Activated naive CD4-positive, alpha-beta T cell (primary cell): ENCODE results near the gene CLDN9.

ENCODE experiments used
- DNase-seq, 4 experiments: peaks; one replicate each; lab custom pipeline; 2025; lab: John Stamatoyannopoulos, UW

CLDN9 gene

DNA sequence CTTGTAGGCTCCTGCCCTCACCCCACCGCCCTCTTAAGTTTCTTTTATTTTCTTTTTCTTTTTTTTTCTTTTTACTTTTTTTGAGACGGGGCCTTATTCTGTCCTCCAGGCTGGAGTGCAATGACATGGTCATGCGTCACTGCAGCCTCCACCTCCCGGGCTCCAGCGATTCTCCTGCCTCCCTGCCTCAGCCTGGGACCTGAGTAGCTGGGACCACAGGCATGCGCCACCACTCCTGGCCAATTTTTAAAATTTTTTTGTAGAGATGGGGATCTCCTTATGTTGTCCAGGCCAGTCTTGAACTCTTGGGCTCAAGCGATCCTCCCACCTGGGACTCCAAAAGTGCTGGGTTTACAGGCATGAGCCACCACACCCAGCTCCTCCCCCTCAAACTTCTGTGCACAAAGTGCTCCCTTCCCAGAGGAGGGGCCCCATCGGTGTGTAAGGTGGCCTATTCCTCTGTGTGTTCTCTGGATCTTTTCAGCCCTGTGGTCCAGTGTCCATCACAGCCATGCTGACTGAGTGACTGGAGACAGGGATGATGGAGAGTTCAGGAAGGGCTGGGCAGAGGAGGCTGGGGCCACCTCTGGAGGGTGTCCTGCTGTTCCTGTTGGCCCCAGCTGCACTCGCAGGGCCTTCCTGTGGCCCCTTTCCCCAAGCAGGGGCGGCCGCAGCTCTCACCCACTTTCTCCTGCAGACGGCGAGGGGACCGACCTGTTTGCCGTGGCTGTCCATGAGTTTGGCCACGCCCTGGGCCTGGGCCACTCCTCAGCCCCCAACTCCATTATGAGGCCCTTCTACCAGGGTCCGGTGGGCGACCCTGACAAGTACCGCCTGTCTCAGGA, 43.8 kb downstream of the CLDN9 start:
- no peak for DNase-seq

DNA sequence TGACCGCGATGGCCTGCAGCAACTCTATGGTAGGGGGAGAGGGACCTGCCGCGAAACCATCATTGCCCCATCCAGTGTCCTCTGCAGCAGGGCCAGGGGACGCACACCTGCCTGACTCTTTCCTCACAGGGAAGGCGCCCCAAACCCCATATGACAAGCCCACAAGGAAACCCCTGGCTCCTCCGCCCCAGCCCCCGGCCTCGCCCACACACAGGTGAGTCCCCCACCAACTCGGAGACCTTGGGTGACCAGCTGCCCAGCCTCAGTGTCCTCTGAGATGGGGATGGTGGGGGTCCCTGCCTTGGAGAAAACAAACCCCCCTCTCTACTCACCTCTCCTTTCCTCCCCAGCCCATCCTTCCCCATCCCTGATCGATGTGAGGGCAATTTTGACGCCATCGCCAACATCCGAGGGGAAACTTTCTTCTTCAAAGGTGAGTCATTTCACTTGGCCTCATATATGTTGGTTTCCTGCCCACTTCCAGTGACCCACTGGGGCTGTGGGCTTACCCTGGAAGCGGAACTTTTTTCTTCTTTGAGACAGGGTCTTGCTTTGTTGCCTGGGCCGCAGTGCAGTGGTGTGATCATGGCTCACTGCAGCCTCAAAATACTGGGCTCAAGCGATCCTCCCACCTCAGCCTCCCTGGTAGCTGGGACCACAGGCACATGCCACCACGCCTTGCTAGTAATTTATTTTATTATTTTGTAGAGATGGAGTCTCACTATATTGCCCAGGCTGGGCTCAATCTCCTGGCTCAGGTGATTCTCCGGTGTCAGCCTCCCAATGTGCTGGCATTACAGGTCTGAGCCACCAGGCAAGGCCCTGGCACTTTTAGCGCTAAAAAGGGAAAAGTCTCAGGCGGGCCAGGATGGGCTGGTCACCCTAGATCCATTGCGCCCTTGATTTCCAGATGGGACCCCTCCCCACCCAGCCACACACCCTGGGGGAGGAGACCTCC, 44.7 kb downstream of the CLDN9 start:
- no peak for DNase-seq

DNA sequence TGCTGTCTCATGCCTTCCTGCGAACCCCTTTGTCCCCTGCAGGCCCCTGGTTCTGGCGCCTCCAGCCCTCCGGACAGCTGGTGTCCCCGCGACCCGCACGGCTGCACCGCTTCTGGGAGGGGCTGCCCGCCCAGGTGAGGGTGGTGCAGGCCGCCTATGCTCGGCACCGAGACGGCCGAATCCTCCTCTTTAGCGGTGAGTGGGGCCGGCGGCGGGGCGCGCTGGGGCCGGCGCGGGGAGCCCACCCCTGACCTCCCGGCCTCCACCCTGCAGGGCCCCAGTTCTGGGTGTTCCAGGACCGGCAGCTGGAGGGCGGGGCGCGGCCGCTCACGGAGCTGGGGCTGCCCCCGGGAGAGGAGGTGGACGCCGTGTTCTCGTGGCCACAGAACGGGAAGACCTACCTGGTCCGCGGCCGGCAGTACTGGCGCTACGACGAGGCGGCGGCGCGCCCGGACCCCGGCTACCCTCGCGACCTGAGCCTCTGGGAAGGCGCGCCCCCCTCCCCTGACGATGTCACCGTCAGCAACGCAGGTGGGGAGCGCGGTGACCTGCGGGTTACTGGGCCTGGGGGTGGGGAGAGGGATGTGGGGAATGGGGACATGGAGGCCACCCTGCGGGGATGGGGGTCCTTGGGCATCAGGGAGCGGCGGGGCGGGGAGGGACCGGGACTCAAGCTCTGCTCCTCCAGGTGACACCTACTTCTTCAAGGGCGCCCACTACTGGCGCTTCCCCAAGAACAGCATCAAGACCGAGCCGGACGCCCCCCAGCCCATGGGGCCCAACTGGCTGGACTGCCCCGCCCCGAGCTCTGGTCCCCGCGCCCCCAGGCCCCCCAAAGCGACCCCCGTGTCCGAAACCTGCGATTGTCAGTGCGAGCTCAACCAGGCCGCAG, 45.7 kb downstream of the CLDN9 start:
- DNase-seq: peak in 1 of 4 experiments; percentile 43

DNA sequence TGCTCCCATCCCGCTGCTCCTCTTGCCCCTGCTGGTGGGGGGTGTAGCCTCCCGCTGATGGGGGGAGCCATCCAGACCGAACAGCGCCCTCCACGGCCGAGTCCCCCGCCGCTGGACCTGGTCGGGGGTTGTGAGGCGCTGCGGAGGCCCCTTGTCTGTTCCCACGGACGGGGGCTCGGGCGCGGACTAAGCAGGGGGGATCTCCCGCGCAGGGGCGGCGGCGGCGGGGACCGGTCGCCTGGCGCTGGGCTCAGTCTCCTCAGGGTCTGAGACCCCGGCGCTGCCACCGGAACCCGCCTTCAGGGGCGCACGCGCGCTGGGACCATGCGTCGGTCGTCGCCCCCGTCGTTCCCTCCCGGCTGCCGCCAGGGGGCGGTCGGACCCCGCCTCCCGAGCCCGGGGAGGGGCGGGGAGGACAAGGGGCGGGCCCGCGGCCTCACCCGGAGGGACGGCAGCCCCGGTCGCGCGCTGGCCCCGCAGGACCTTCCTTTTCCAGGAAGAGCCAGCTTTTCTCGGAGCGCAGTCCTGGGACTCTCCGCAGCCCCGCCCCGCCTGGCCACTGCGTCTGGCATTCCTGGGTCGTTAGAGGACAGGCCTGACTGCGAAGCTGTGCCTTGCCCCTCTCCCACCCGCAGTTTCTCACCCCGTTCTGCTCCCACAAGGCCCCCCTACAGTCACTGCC, 46.5 kb downstream of the CLDN9 start:
- DNase-seq: peak; percentile 64 to 86 (median 72)

DNA sequence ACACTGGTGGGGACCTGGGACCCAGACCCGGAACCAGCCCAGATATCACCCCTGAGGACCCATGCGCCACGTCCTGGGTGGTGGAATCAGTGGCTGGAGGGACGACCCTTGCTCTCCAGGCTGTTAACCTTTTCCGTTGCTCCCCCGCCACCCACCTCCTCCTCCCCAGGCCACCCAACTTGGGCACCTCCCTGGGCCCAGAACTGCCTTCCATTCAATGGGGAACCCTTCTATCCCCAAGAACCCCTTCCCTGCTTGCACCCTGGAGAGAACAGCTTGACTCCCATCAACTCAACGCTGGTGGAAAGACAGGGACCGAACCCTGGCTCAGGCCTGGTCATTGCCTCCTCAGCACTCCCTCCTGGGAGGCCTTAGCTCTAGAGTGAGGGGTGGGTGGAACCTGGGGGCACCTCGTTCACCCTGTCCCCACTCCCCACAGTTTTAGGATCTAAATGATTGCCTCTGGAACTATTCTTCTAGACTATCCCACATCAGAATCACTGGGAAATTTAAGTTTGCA, 47.1 kb downstream of the CLDN9 start:
- no peak for DNase-seq

DNA sequence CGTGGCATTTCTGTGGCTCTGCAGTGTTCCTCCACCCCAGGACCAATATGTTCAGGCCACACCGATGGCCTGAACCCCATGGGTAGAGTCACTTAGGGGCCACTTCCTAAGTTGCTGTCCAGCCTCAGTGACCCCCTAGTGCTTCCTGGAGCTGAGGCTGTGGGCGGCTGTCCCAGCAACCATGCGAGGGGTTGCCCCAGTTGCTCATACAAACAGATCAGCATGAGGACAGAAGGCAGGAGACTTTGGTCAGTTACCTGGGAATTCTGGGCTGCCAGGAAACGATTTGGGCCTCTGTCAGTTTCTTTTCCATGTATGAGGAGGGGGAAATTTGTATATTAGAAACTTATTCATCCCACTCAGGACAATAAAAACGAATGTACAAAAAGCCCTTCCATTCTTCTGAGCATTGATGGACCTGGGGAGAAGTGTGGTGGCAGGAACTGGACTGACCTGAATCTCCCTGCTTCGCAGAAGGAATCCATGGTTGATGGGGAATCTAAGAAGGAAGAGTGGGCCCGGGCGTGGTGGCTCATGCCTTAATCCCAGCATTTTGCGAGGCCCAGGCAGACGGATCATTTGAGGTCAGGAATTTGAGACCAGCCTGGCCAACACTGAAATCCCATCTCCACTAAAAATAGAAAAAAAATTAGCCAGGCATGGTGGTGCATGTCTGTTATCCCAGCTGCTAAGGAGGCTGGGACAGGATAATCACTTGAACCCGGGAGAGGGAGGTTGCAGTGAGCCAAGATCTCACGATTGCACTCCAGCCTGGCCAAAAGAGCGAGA, 47.8 kb downstream of the CLDN9 start:
- no peak for DNase-seq

DNA sequence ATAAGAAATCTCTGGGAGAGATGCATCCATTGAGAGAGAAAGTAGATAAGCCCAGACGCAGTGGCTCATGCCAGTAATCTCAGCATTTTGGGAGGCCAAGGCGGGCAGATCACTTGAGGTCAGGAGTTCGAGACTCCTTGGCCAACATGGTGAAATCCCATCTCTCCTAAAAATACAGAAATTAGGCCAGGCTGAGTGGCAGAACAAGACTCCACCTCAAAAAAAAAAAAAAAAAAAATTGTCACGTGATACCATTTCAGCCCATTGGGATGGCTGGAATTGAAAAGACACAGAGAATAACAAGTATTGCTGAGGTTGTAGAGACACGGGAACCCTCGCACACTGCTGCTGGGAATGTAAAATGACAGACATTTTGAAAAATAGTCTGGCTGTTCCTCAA, 49.8 kb downstream of the CLDN9 start:
- DNase-seq: no peak

DNA sequence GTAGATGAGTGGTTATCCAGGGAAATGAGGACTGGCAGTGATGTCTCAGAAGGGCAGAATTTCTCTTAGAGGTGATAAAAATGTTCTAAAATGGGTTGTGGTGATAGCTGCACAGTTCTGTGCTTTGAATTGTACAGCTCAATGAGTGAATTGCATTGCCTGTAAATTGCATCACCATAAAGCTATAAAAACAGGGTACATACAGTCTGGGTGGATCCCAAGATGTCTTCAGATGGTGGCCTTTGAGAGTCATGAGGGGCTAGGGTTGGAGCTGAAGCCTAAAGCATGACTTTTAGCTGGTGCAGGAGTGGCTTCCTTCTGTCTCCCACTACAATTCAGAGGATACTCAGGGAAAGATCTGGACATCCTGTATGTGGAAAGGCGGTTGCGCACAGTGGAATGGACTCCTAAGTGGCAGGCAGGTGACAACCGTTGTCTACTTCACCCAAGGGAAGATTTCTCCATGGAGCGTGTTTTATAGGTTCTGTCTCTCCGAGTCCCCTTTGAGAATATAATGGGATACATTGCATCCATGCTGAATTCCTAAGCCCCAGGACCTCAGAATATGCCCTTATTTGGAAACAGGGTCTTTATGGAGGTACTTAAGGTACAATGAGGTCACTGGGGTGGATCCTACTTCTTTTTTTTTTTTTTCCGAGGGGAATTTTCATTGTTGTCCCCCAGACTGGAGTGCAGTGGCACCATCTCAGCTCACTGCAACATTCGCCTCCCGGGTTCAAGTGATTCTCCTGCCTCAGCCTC, 51.1 kb downstream of the CLDN9 start:
- DNase-seq: no peak
